Mesendoderm (in vitro differentiated cells): Measurements from ENCODE around the gene GJC1.

Experiments
- DNase-seq: peaks from one replicate; pipeline ENCODE4 v3.0.0; 2013
- H2AK5ac ChIP-seq: 2 replicates; pipeline ENCODE4 v1.6.1; 2013; ENCODE audit warnings: low read length, inconsistent platforms
- H2BK120ac ChIP-seq: 2 replicates; pipeline ENCODE4 v1.6.1; 2013; ENCODE audit warnings: low read depth, mild to moderate bottlenecking, low read length, moderate library complexity, mixed read lengths
- H2BK15ac ChIP-seq: replicated peaks from 2 replicates; pipeline ENCODE4 v1.6.1; 2013; ENCODE audit warnings: low read depth, mild to moderate bottlenecking, moderate library complexity
- H2BK5ac ChIP-seq: 2 replicates; pipeline ENCODE4 v1.6.1; 2013; ENCODE audit warnings: low read length, inconsistent platforms
- H3K18ac ChIP-seq: 2 replicates; pipeline ENCODE4 v1.6.1; 2013; ENCODE audit warnings: mild to moderate bottlenecking, low read length, mixed read lengths
- H3K23ac ChIP-seq: one replicate; pipeline ENCODE4 v1.6.1; 2013; ENCODE audit warnings: low read length
- H3K27ac ChIP-seq: 2 replicates; pipeline ENCODE4 v1.5.1; 2013; ENCODE audit warnings: low read depth, mild to moderate bottlenecking, inconsistent platforms, low read length, moderate library complexity
- H3K27me3 ChIP-seq: 2 replicates; pipeline ENCODE4 v1.6.1; 2013; ENCODE audit warnings: low read length, control low read depth, mild to moderate bottlenecking, inconsistent platforms; ENCODE audit not compliant: insufficient read depth, poor library complexity
- H3K36me3 ChIP-seq: 2 replicates; pipeline ENCODE4 v1.6.1; 2013; ENCODE audit warnings: low read length, inconsistent platforms; ENCODE audit not compliant: control insufficient read depth, insufficient read depth
- H3K4ac ChIP-seq: one replicate; pipeline ENCODE4 v1.6.1; 2013; ENCODE audit warnings: low read depth, mild to moderate bottlenecking, low read length, moderate library complexity
- H3K4me1 ChIP-seq: 2 replicates; pipeline ENCODE4 v1.6.1; 2013; ENCODE audit warnings: low read depth, low read length, inconsistent platforms; ENCODE audit not compliant: control insufficient read depth
- H3K4me2 ChIP-seq: 2 replicates; pipeline ENCODE4 v1.6.1; 2013; ENCODE audit warnings: low read length
- H3K4me3 ChIP-seq: 2 replicates; pipeline ENCODE4 v1.5.1; 2013; ENCODE audit warnings: mild to moderate bottlenecking, low read length
- H3K56ac ChIP-seq: one replicate; pipeline ENCODE4 v1.6.1; 2013; ENCODE audit warnings: low read length
- H3K79me1 ChIP-seq: 2 replicates; pipeline ENCODE4 v1.6.1; 2013; ENCODE audit warnings: low read length, inconsistent platforms
- H3K79me2 ChIP-seq: 2 replicates; pipeline ENCODE4 v1.6.1; 2013; ENCODE audit warnings: mild to moderate bottlenecking, low read length; ENCODE audit not compliant: control insufficient read depth, insufficient read depth
- H3K9ac ChIP-seq: 2 replicates; pipeline ENCODE4 v1.6.1; 2013; ENCODE audit warnings: low read length, inconsistent platforms
- H4K5ac ChIP-seq: one replicate; pipeline ENCODE4 v1.6.1; 2013; ENCODE audit warnings: low read length
- H4K8ac ChIP-seq: one replicate; pipeline ENCODE4 v1.6.1; 2013; ENCODE audit warnings: low read depth, mild to moderate bottlenecking, control low read depth, low read length, moderate library complexity
- WGBS: extraction: QIAGEN DNeasy Blood & Tissue Kit; methylation state at CpG from one replicate; pipeline ENCODE4 v1.1.7; 2013; ENCODE audit warnings: low lambda C conversion rate, missing lambda C conversion rate; ENCODE audit not compliant: insufficient coverage; ENCODE audit errors: extremely low coverage; 5-methylcytosine and 5-hydroxymethylcytosine counted together

The GJC1 gene

GRCh38 chr17:44792276-44792675, 37.8 kb downstream of the GJC1 start:
- no peak overlapping the region for H4K8ac ChIP-seq
- H2BK5ac ChIP-seq: no peak overlapping the region
- WGBS: no CpG with 5 or more reads among the region's 1 CpG
- no peak overlapping the region for H3K4ac ChIP-seq
- no peak for DNase-seq
- H2BK120ac ChIP-seq: no peak overlapping the region
- no peak overlapping the region for H4K5ac ChIP-seq
- H3K79me2 ChIP-seq: no peaks in the 10 kb centered on the region
- no peak overlapping the region for H2AK5ac ChIP-seq
- H2BK15ac ChIP-seq: no peak overlapping the region
- no peaks in the 10 kb centered on the region for H3K36me3 ChIP-seq
- H3K27ac ChIP-seq: no peak overlapping the region
- H3K23ac ChIP-seq: no peak overlapping the region
- H3K9ac ChIP-seq: no peak overlapping the region
- no peak overlapping the region for H3K56ac ChIP-seq
- H3K79me1 ChIP-seq: no peaks in the 10 kb centered on the region
- H3K27me3 ChIP-seq: no peaks in the 10 kb centered on the region
- H3K18ac ChIP-seq: no peak overlapping the region
- no peaks in the 10 kb centered on the region for H3K4me1 ChIP-seq
- H3K4me3 ChIP-seq: no peak overlapping the region
- H3K4me2 ChIP-seq: no peak overlapping the region

GRCh38 chr17:44788139-44788538, 41.9 kb downstream of the GJC1 start:
- H4K8ac ChIP-seq: no peak overlapping the region
- no peak overlapping the region for H3K4ac ChIP-seq
- no CpG with 5 or more reads among the region's 7 CpGs for WGBS
- H3K79me2 ChIP-seq: no peaks in the 10 kb centered on the region
- H3K18ac ChIP-seq: no peak overlapping the region
- H3K4me3 ChIP-seq: no peak overlapping the region
- H3K27me3 ChIP-seq: no peaks in the 10 kb centered on the region
- no peak for DNase-seq
- no peak overlapping the region for H3K9ac ChIP-seq
- no peak overlapping the region for H3K4me2 ChIP-seq
- H2BK120ac ChIP-seq: no peak overlapping the region
- H2BK5ac ChIP-seq: no peak overlapping the region
- H4K5ac ChIP-seq: no peak overlapping the region
- no peaks in the 10 kb centered on the region for H3K79me1 ChIP-seq
- H3K23ac ChIP-seq: no peak overlapping the region
- H3K56ac ChIP-seq: no peak overlapping the region
- H3K27ac ChIP-seq: no peak overlapping the region
- no peak overlapping the region for H2BK15ac ChIP-seq
- no peaks in the 10 kb centered on the region for H3K4me1 ChIP-seq
- H2AK5ac ChIP-seq: no peak overlapping the region
- H3K36me3 ChIP-seq: no peaks in the 10 kb centered on the region

- Histone ChIP-seq H3K18ac (no peak overlapping the region), H2BK5ac (no peak overlapping the region), H3K27me3 (no peaks in the 10 kb centered on the region), H3K9ac (no peak overlapping the region), H2BK120ac (no peak overlapping the region), H2BK15ac (no peak overlapping the region), H3K4ac (no peak overlapping the region), H3K4me3 (no peak overlapping the region), H3K23ac (no peak overlapping the region), H4K5ac (no peak overlapping the region), H4K8ac (no peak overlapping the region), H3K79me1 (no peaks in the 10 kb centered on the region), H3K4me1 (no peaks in the 10 kb centered on the region), H3K4me2 (no peak overlapping the region), H3K79me2 (no peaks in the 10 kb centered on the region), H3K56ac (no peak overlapping the region), H3K36me3 (no peaks in the 10 kb centered on the region), H2AK5ac (no peak overlapping the region), H3K27ac (no peak overlapping the region)
- WGBS: no CpG with 5 or more reads among the region's 15 CpGs
- DNase-seq: no peak
Observed at GRCh38 chr17:44787271-44787940, 42.7 kb downstream of the GJC1 start.

GRCh38 chr17:44786551-44787081, 43.5 kb downstream of the GJC1 start:
- Histone ChIP-seq H3K56ac (no peak overlapping the region), H2AK5ac (no peak overlapping the region), H3K36me3 (no peaks in the 10 kb centered on the region), H3K27me3 (no peaks in the 10 kb centered on the region), H3K23ac (no peak overlapping the region), H3K4ac (no peak overlapping the region), H2BK120ac (no peak overlapping the region), H4K5ac (no peak overlapping the region), H3K4me2 (no peak overlapping the region), H3K18ac (no peak overlapping the region), H4K8ac (no peak overlapping the region), H3K79me2 (no peaks in the 10 kb centered on the region), H3K9ac (no peak overlapping the region), H3K4me3 (no peak overlapping the region), H2BK5ac (no peak overlapping the region), H3K4me1 (peaks cover 2% of the 10 kb centered on the region), H3K27ac (no peak overlapping the region), H3K79me1 (no peaks in the 10 kb centered on the region), H2BK15ac (no peak overlapping the region)
- no peak for DNase-seq
- no CpG with 5 or more reads among the region's 16 CpGs for WGBS

GRCh38 chr17:44785921-44786320, 44.2 kb downstream of the GJC1 start:
- DNase-seq: no peak
- H3K4me1 ChIP-seq: peaks cover 5% of the 10 kb centered on the region
- no CpG with 5 or more reads among the region's 7 CpGs for WGBS
- H2BK15ac ChIP-seq: no peak overlapping the region
- no peaks in the 10 kb centered on the region for H3K79me2 ChIP-seq
- no peak overlapping the region for H2BK5ac ChIP-seq
- no peak overlapping the region for H3K56ac ChIP-seq
- no peak overlapping the region for H3K18ac ChIP-seq
- H3K23ac ChIP-seq: no peak overlapping the region
- H3K27me3 ChIP-seq: no peaks in the 10 kb centered on the region
- H4K8ac ChIP-seq: no peak overlapping the region
- no peak overlapping the region for H3K4me3 ChIP-seq
- H3K9ac ChIP-seq: no peak overlapping the region
- no peak overlapping the region for H2BK120ac ChIP-seq
- no peak overlapping the region for H3K27ac ChIP-seq
- H3K4ac ChIP-seq: no peak overlapping the region
- no peaks in the 10 kb centered on the region for H3K36me3 ChIP-seq
- no peaks in the 10 kb centered on the region for H3K79me1 ChIP-seq
- H3K4me2 ChIP-seq: no peak overlapping the region
- H2AK5ac ChIP-seq: no peak overlapping the region
- H4K5ac ChIP-seq: no peak overlapping the region
